ENCODE measurements around the gene RSPH9.

Gene RSPH9, protein sequence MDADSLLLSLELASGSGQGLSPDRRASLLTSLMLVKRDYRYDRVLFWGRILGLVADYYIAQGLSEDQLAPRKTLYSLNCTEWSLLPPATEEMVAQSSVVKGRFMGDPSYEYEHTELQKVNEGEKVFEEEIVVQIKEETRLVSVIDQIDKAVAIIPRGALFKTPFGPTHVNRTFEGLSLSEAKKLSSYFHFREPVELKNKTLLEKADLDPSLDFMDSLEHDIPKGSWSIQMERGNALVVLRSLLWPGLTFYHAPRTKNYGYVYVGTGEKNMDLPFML
- 0 to 0.21 (median 0) reads per million in 9 experiments for total RNA-seq

DNA sequence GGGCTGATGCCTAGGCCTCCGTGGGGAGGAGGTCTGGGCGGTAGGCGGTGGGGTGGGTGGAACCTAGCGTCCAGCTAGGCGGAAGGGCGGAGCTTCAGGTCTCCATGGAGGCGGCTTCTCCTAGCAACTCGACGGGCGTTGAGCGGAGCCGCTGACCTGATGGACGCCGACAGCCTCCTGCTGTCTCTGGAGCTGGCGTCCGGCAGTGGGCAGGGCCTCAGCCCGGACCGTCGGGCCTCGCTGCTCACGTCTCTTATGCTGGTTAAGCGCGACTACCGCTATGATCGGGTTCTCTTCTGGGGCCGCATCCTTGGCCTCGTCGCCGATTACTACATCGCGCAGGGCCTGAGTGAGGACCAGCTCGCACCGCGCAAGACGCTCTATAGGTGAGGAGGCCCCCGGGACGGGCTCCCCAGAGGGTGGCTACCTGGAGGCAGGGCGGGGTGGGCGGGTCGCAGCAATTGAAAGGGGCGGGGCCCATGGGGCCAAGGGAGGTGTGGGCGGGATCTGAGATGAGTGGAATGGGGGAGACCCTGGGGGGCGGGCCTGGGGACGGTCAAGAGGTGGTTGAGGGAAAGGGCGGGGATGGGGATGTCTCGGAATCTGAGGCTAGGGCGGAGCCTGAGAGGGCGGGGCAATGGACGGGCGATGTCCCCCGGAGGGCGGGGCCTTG is at the start of gene RSPH9:
Gene RSPH9 (plus strand): TSS at position 97 of the 673 bp plus-strand sequence. CDS start 63 bp downstream, at position 160.
- no peaks in the 10 kb centered on the region for H3K27me3 Mint-ChIP-seq
- peak; percentile 16 to 35 (median 20) for DNase-seq
- no peak within 1 kb of the TSS for H3K27ac Mint-ChIP-seq

DNA sequence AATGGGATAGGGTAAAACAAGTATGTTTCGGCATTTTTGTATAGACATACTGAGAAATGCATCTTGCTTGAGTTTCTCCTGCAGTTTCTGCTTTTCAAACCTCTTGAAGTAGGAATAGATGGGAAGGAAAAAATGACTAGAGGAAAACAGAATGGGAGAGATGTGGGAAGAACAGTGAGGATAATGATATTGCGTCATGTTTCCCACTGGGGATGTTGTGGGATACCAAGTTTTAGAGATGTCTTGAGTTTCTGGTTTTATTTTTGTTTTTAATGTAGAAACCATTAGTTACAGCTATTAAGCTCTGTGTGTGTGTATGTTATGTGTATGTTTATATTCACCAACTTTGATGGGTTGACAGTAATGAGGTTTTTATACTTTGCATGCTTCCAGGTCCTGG is 44.2 kb upstream of the RSPH9 start:
- Mint-ChIP-seq H3K9me3 (no peaks in the 10 kb centered on the region), H3K36me3 (ENCODE audit: insufficient read depth) (peaks cover 62% of the 10 kb centered on the region), H3K4me1 (ENCODE audit: low read depth in 2 of 2) (no peaks in the 10 kb centered on the region), H3K27ac (no peak overlapping the region), H3K4me3 (no peak overlapping the region), H3K27me3 (no peaks in the 10 kb centered on the region)
- no peak for DNase-seq
- ATAC-seq (replicated peaks) = no peak

More for the DNA sequence above, at the start of gene RSPH9:
- Mint-ChIP-seq H3K4me1 (ENCODE audit: low read depth in 2 of 2) (peaks cover 12 to 21% of the 10 kb centered on the region in 2 donors), H3K4me3 (peak within 1 kb of the TSS; percentile 73 to 75), H3K36me3 (ENCODE audit: insufficient read depth) (peaks cover 12% of the 10 kb centered on the region), H3K9me3 (no peaks in the 10 kb centered on the region)
- peak; percentile 83 for ATAC-seq (replicated peaks)

DNA sequence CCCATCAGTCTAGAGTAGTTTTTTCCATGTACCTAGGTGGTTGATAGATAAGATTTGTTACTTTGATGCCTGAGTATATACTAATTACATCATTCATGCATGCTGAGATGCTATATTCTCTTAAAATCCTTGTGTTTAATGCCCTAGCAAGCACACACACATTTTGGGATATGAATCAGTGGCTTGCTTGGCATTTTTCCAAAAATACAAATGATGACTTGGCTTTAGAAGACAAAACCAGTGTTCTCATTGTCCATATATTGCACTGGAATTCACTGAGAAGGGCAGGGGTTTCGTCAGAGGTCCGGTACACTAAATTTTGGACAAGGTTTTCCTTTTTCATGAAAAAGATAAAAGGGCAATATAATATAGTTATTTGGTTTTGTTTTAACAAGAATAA is 40.7 kb upstream of the RSPH9 start:
- H3K36me3 Mint-ChIP-seq (ENCODE audit: insufficient read depth) = peaks cover 55% of the 10 kb centered on the region
- no peak for DNase-seq
- no peak for ATAC-seq (replicated peaks)
- H3K9me3 Mint-ChIP-seq = no peaks in the 10 kb centered on the region
- peaks cover 5% of the 10 kb centered on the region in 2 donors for H3K4me1 Mint-ChIP-seq (ENCODE audit: low read depth in 2 of 2)
- no peak overlapping the region for H3K4me3 Mint-ChIP-seq
- peak overlapping the region in 1 of 2 donors; percentile 23 for H3K27ac Mint-ChIP-seq
- no peaks in the 10 kb centered on the region for H3K27me3 Mint-ChIP-seq

DNA sequence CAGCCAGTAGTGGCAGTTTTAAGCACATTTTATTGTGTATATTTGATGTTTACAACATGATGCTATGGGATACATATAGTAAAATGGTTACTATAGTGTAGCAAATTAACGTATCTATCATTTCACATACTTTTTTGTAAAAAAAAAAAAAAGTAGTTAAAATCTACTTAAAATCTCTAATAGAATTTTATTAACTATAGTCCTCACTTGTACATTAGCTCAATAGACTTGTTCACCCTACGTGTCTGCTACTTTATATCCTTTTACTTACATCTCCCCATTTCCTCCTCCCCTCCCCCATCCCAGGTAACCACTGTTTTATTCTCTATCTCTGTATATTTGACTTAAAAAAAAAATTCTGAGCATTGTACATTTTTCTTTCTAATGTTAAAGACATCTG is 38.8 kb upstream of the RSPH9 start:
- no peak for DNase-seq
- H3K27ac Mint-ChIP-seq = no peak overlapping the region

DNA sequence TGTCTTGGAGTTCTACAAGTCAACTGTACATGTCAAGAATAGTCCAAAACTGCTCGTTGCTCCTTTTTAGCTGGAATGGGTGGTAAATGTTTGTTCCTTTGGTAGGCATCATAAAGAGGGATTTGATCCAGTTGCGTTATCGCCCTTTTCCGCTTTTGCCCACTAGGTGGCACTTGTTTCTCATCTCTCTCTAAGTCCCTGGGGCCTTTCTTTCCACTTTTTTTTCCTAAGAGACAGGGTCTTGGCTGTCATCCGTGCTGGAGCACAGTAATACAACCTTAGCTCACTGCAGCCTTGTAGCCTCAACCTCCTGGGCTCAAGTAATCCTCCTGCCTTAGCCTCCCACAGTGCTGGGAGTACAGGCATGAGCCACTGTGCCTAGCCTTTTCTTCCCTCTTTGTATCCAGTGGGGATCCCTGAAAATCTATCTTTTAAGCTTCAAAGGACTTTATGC is 36.5 kb upstream of the RSPH9 start:
- H3K4me3 Mint-ChIP-seq = no peak overlapping the region

More for the DNA sequence above, 38.8 kb upstream of the RSPH9 start:
- Mint-ChIP-seq H3K36me3 (ENCODE audit: insufficient read depth) (peaks cover 61% of the 10 kb centered on the region), H3K4me3 (no peak overlapping the region), H3K27me3 (no peaks in the 10 kb centered on the region), H3K9me3 (no peaks in the 10 kb centered on the region), H3K4me1 (ENCODE audit: low read depth in 2 of 2) (peaks cover 5% of the 10 kb centered on the region in 2 donors)
- no peak for ATAC-seq (replicated peaks)

DNA sequence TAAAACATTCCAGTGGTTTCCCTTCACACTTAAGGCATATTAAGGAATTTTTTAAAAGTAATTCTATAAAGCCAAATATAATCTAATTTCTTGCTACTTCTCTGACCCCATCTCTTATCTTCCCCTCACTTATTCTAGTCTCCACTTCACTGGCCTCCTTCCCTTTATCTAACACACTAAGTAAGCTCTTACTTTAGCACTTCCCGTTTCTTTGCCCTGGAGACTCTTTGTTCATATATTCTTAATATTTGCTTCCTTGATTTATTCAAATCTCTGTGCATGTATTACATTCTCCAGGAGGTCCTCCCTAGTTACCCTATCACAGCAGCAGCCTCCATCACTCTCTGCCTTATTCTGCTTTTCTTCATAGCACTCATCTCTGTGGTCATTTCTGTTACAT is 36.0 kb upstream of the RSPH9 start:
- no peaks in the 10 kb centered on the region for H3K27me3 Mint-ChIP-seq
- peaks cover 61% of the 10 kb centered on the region for H3K36me3 Mint-ChIP-seq (ENCODE audit: insufficient read depth)
- DNase-seq (no peak), ATAC-seq (replicated peaks) (no peak)
- peak overlapping the region in 1 of 2 donors; percentile 33 for H3K27ac Mint-ChIP-seq
- peaks cover 5% of the 10 kb centered on the region in 2 donors for H3K4me1 Mint-ChIP-seq (ENCODE audit: low read depth in 2 of 2)
- no peak overlapping the region for H3K4me3 Mint-ChIP-seq
- H3K9me3 Mint-ChIP-seq = no peaks in the 10 kb centered on the region

More for the DNA sequence above, 36.5 kb upstream of the RSPH9 start:
- Mint-ChIP-seq H3K27me3 (no peaks in the 10 kb centered on the region), H3K4me1 (ENCODE audit: low read depth in 2 of 2) (peaks cover 5% of the 10 kb centered on the region in 2 donors), H3K9me3 (no peaks in the 10 kb centered on the region), H3K27ac (peak overlapping the region in 1 of 2 donors; percentile 33), H3K36me3 (ENCODE audit: insufficient read depth) (peaks cover 61% of the 10 kb centered on the region)
- peak; percentile 44 for ATAC-seq (replicated peaks)
- DNase-seq = peak; percentile 44 to 56 (median 48)

DNA sequence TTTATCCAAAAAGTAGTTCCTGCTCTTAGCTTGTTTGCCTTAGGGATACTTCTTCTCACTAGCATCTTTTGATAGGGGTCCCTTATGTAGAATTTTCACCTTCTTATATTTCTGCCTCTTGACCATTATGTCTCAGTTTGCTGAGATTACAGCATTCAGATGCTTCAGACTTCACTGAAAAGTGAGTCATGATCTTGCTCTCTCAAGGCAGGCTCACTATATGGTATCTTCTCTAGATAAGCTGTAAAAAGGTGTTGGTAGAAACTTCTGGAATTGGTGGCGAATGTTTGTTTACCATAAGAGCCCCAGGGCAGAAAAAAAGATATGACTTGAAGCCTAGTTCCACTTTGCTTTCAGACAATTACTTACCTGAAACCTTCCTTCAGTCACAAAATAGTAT is 35.4 kb upstream of the RSPH9 start:
- H3K4me1 Mint-ChIP-seq (ENCODE audit: low read depth in 2 of 2) = peaks cover 5% of the 10 kb centered on the region in 2 donors
- H3K4me3 Mint-ChIP-seq = no peak overlapping the region
- H3K9me3 Mint-ChIP-seq = no peaks in the 10 kb centered on the region
- ATAC-seq (replicated peaks) (no peak), DNase-seq (no peak)
- no peak overlapping the region for H3K27ac Mint-ChIP-seq
- no peaks in the 10 kb centered on the region for H3K27me3 Mint-ChIP-seq
- H3K36me3 Mint-ChIP-seq (ENCODE audit: insufficient read depth) = peaks cover 58% of the 10 kb centered on the region

DNA sequence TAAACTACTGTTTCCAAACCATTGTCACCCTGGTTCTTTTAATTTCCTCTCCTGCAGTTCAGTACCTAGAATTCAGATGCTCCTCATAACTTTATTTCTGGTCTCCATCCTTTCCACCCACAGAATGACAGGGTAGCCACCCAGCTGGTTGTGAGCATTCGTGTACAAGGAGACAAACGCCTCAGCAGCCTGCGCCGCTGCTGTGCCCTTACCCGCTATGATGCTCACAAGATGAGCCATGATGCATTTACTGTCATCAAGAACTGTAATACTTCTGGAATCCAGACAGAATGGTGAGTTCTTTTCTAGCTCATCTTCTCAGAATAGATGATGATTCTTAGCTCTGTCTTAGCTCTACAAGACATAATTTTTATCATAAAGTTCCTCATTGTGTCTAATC is 34.4 kb upstream of the RSPH9 start:
- Mint-ChIP-seq H3K4me1 (ENCODE audit: low read depth in 2 of 2) (peaks cover 5% of the 10 kb centered on the region in 2 donors), H3K9me3 (no peaks in the 10 kb centered on the region), H3K27me3 (no peaks in the 10 kb centered on the region), H3K36me3 (ENCODE audit: insufficient read depth) (peaks cover 48% of the 10 kb centered on the region), H3K4me3 (no peak overlapping the region), H3K27ac (no peak overlapping the region)
- DNase-seq = no peak
- ATAC-seq (replicated peaks) = no peak

DNA sequence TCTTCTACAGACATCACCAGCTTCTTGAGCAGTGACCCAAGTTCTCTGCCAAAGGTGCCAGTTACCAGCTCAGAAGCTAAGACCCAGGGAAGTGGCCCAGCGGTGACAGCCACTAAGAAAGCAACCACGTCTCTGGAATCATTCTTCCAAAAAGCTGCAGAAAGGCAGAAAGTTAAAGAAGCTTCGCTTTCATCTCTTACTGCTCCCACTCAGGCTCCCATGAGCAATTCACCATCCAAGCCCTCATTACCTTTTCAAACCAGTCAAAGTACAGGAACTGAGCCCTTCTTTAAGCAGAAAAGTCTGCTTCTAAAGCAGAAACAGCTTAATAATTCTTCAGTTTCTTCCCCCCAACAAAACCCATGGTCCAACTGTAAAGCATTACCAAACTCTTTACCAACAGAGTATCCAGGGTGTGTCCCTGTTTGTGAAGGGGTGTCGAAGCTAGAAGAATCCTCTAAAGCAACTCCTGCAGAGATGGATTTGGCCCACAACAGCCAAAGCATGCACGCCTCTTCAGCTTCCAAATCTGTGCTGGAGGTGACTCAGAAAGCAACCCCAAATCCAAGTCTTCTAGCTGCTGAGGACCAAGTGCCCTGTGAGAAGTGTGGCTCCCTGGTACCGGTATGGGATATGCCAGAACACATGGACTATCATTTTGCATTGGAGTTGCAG is 31.0 kb upstream of the RSPH9 start:
- Mint-ChIP-seq H3K27ac (peak overlapping the region in 1 of 2 donors; percentile 6), H3K4me1 (ENCODE audit: low read depth in 2 of 2) (no peaks in the 10 kb centered on the region), H3K27me3 (no peaks in the 10 kb centered on the region), H3K4me3 (no peak overlapping the region), H3K36me3 (ENCODE audit: insufficient read depth) (peaks cover 38% of the 10 kb centered on the region), H3K9me3 (no peaks in the 10 kb centered on the region)
- ATAC-seq (replicated peaks) (no peak), DNase-seq (no peak)

DNA sequence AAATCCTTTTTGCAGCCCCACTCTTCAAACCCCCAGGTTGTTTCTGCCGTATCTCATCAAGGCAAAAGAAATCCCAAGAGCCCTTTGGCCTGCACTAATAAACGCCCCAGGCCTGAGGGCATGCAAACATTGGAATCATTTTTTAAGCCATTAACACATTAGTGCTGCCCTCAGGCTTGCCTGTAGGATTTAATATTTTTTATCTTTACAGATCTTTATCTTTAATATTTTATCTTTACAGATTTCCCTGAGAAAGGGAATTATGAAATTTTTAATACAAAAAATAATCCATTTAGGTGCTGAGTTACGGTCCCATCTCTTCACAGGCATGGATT is 30.5 kb upstream of the RSPH9 start:
- Mint-ChIP-seq H3K27ac (no peak overlapping the region), H3K9me3 (no peaks in the 10 kb centered on the region), H3K4me1 (ENCODE audit: low read depth in 2 of 2) (no peaks in the 10 kb centered on the region), H3K4me3 (no peak overlapping the region), H3K36me3 (ENCODE audit: insufficient read depth) (peaks cover 38% of the 10 kb centered on the region), H3K27me3 (no peaks in the 10 kb centered on the region)
- DNase-seq = no peak
- no peak for ATAC-seq (replicated peaks)

DNA sequence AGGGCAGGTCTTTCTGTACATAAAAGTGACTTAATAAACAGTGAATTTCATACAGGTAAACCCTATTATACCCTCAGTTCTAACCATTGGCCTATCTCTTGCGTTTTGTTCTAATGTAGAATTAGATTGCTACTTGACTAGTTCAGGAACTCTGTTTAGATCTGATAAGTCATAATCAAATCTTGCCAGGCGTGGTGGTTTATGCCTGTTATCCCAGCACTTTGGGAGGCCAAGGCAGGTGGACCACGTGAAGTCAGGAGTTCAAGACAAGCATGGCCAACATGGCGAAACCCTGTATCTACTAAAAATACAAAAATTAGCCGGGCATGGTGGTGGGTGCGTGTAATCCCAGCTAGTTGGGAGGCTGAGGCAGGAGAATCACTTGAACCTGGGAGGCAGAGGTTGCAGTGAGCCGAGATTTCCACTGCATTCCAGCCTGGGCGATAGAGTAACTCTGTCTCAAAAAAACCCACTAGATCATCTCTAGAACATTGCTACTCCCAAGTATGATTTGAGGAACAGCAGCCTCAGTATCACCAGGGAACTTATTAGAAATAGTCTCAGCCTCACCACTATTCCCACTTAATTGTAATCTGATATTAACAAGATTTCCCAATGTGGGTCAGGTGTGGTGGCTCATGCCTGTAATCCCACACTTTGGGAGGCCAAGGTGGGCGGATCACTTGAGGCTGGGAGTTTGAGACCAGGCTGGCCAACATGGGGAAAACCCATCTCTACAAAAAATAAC is 27.9 kb upstream of the RSPH9 start:
- Mint-ChIP-seq H3K27ac (peak overlapping the region; percentile 17 to 72), H3K4me3 (no peak overlapping the region), H3K4me1 (ENCODE audit: low read depth in 2 of 2) (no peaks in the 10 kb centered on the region), H3K9me3 (no peaks in the 10 kb centered on the region), H3K36me3 (ENCODE audit: insufficient read depth) (peaks cover 30% of the 10 kb centered on the region), H3K27me3 (no peaks in the 10 kb centered on the region)
- no peak for DNase-seq
- ATAC-seq (replicated peaks) = no peak

DNA sequence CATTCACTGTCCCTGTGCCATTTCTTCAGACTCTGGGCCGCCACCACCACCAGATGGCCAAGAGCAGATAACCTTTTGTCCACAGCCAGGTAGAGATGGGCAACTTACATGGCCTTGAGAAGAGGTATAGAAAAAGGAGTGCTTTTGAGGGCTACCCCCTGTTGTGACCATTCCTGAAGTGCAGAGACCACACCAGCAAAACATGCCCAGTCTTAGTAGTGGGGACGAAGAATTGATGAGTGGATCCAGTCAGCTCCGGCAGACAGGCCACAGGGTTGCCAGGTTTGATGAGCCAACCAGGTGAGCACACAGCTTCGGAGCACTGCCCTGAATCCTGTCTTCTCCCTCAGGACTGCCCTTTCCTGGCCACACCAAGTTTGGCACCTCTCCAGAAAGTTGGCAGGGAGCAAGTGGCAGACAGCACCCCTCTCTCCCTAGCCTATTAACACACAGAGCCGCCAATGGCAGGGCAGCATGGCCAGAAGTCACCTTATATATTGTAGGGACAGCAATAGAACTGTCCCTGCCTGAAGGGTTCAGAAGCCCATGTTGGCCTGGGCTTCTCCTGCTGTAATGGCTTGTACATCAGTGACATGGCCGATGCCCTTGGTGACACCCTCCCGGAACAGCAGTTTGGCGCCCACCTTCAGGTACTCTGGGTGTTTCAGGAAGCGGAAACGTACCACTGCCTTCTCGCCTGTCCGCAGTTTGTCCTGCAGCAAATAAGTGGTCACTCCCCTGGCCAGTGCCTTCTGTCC is 23.6 kb upstream of the RSPH9 start:
- DNase-seq (no peak), ATAC-seq (replicated peaks) (no peak)
- peaks cover 24% of the 10 kb centered on the region for H3K36me3 Mint-ChIP-seq (ENCODE audit: insufficient read depth)
- peaks cover 0 to 5% of the 10 kb centered on the region in 2 donors for H3K4me1 Mint-ChIP-seq (ENCODE audit: low read depth in 2 of 2)
- no peaks in the 10 kb centered on the region for H3K9me3 Mint-ChIP-seq
- H3K4me3 Mint-ChIP-seq = no peak overlapping the region
- no peaks in the 10 kb centered on the region for H3K27me3 Mint-ChIP-seq
- H3K27ac Mint-ChIP-seq = peak overlapping the region; percentile 28 to 65

DNA sequence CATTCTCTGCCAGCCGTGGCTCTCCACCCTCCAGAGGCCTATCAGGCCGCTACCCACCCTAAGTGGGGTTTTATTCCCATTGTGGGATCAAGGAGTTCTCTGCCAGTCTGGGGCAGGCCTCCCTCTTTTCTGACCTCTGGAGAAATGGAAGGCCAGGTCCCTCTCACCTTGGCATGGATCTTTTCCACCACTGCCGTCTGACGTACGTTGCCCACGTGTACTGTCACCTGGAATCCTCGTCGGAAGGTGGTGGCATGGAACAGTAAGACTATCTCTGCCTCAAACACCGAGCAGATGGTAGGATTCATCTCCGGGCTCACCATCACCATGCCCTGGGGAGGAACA is 23.0 kb upstream of the RSPH9 start:
- Mint-ChIP-seq H3K27ac (no peak overlapping the region), H3K36me3 (ENCODE audit: insufficient read depth) (peaks cover 24% of the 10 kb centered on the region), H3K4me3 (no peak overlapping the region), H3K27me3 (no peaks in the 10 kb centered on the region), H3K4me1 (ENCODE audit: low read depth in 2 of 2) (peaks cover 4 to 10% of the 10 kb centered on the region in 2 donors), H3K9me3 (no peaks in the 10 kb centered on the region)
- DNase-seq = no peak
- ATAC-seq (replicated peaks) = no peak
